Nasal cavity respiratory epithelium epithelial cell of viscerocranial mucosa (primary cell): ENCODE data around the gene ANKRD44. TPM values are rescaled to one million over a fixed set of nuclear protein-coding genes. Genes with fewer than 3 reads are reported as not detected.

Experiments
- total RNA-seq: library from RNA; depleted of rRNA; stranded (reverse); fragments of >200 nt; gene quantifications from 2 replicates; pipeline ENCODE4 v1.2.3, GENCODE V29; 2014

The ANKRD44 gene
- 0.78 and 1.0 TPM in 2 replicates for total RNA-seq

DNA sequence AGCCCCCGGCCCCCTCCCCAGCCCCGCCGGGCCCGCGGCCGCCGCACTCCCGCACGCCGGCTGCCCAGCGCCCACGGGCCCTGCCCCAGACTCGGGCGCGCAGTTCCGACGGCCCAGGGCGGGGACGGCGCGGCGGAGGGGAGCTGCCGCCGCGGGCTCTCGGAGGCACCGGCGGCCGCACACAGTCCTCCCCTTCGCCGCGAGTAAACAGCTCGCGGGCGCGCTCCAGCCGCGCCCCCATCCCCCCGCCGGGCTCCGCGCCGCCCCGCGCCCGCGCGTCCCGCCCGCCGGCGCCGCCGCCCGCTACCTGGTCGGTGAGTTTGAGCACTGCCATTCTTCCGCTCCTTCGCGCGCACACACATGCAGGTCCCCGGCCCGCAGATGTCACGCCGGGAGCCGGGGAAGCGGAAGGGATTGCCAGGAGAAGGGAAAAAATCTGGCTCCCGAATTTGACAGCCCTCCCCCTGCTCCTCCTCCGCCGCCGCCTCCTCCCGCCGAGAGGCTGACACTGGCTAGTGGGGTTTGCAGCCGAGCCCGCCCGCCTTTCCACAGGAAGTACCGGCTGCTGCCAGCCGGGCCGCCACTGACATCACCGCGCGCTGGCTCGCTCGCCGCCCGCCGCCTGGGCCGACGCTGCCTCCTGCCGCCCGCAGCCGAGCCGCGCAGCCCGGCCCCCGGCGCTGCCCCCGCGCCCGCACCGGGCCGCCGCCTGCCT is at the start of gene ANKRD44:
Gene ANKRD44, minus strand, starts transcription at position 510 of the 715 bp plus-strand sequence. Its CDS starts 176 bp downstream, at position 334.

Other genes with a start within 250 kb of the ANKRD44 start
- 117 and 160 TPM in 2 replicates for gene SF3B1, start 124.2 kb upstream of the ANKRD44 start, total RNA-seq
- 35.1 and 47.5 TPM in 2 replicates for gene COQ10B, start 142.8 kb upstream of the ANKRD44 start, total RNA-seq
- gene HSPD1, start 189.1 kb upstream of the ANKRD44 start, total RNA-seq: 534 and 547 TPM in 2 replicates
- gene HSPE1, start 189.6 kb upstream of the ANKRD44 start, total RNA-seq: 82.8 and 85.1 TPM in 2 replicates
- 21.9 and 30.2 TPM in 2 replicates for gene MOB4, start 205.3 kb upstream of the ANKRD44 start, total RNA-seq